Measurements from ENCODE around the gene GPATCH1. TPM values are rescaled to one million over a fixed set of nuclear protein-coding genes. Genes with fewer than 3 reads are reported as not detected.
A peak's percentile ranks its signal among the peaks of the same experiment; 100 is the strongest.

GPATCH1 gene
- total and polyA plus RNA-seq, 2 donors from 2014 or later = 4.3 to 9.1 TPM

DNA sequence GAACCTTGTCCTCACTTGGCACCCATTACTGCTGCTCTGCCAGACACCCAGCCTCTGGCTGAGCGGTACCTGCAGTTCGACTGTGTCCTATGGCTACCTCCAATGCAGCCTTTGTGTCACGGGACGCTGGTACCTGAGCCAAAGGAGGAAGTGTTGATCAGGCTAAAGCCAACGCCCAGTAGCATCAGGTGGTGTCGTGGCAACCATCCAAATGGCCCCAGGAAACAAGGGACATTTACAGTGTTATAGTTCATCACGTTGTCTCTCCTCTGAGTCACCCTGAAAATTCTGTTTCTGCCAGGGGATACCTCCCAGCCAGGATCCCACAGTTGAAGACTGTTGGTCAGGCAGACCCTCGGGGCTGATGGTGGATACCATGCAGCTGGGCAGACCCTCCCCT lies 26.4 kb upstream of the GPATCH1 start:
- TF ChIP-seq, protein P1, sequence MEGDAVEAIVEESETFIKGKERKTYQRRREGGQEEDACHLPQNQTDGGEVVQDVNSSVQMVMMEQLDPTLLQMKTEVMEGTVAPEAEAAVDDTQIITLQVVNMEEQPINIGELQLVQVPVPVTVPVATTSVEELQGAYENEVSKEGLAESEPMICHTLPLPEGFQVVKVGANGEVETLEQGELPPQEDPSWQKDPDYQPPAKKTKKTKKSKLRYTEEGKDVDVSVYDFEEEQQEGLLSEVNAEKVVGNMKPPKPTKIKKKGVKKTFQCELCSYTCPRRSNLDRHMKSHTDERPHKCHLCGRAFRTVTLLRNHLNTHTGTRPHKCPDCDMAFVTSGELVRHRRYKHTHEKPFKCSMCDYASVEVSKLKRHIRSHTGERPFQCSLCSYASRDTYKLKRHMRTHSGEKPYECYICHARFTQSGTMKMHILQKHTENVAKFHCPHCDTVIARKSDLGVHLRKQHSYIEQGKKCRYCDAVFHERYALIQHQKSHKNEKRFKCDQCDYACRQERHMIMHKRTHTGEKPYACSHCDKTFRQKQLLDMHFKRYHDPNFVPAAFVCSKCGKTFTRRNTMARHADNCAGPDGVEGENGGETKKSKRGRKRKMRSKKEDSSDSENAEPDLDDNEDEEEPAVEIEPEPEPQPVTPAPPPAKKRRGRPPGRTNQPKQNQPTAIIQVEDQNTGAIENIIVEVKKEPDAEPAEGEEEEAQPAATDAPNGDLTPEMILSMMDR (IDR thresholded peaks at IDR 0.05; ENCODE audit: borderline replicate concordance, extremely low read depth, insufficient read depth) = no peak
- no peak overlapping the region for H3K9ac ChIP-seq (ENCODE audit: low read length in 3 of 3)
- FAIRE-seq (no peak), DNase-seq (peak in 1 of 5 donors; percentile 93)
- no peaks in the 10 kb centered on the region for H3K27me3 ChIP-seq (ENCODE audit: control insufficient read depth, insufficient read depth, low read length)
- no peaks in the 10 kb centered on the region for H3K36me3 ChIP-seq (ENCODE audit: control insufficient read depth in 2 of 3, insufficient read depth in 3 of 3, low read length in 3 of 3)
- peak overlapping the region; percentile 18 to 81 for H3K27ac ChIP-seq (ENCODE audit: low read depth in 2 of 2, low read length in 2 of 2)
- no peaks in the 10 kb centered on the region for H3K9me3 ChIP-seq (ENCODE audit: control insufficient read depth in 2 of 3, insufficient read depth in 1 of 3, low read length in 3 of 3)
- H3K4me3 ChIP-seq (ENCODE audit: low read length in 3 of 3) = no peak overlapping the region
- intact Hi-C loops (cut with DNase I) = no loop called here
- H3K4me1 ChIP-seq (ENCODE audit: control insufficient read depth in 2 of 3, insufficient read depth in 2 of 3, low read depth in 1 of 3, low read length in 3 of 3) = peaks cover 0 to 10% (median 0%) of the 10 kb centered on the region in 3 donors

DNA sequence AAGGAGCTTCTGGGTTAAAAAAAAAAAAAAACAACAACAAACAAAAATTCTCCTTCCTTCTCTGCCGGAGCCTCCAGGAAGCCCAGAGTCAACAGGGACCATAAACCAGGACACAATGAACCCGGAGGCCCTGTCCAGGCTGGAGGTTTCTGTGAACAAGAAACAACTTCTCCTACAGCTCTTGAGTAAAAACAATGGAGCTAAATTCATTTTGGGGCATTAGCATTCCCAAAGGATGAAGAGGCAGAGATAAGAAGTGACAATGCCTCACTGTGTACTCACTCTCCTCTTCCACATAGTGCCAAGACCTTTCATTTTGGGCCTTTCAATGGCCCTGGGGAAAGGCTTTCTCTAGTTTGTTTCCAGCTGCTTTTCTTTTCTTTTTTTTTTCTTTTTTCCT lies 25.3 kb upstream of the GPATCH1 start:
- TF ChIP-seq, protein P1 (IDR thresholded peaks at IDR 0.05; ENCODE audit: borderline replicate concordance, extremely low read depth, insufficient read depth) = no peak
- FAIRE-seq (no peak), DNase-seq (no peak)
- no peak overlapping the region for H3K4me3 ChIP-seq (ENCODE audit: low read length in 3 of 3)
- peaks cover 0 to 9% (median 0%) of the 10 kb centered on the region in 3 donors for H3K4me1 ChIP-seq (ENCODE audit: control insufficient read depth in 2 of 3, insufficient read depth in 2 of 3, low read depth in 1 of 3, low read length in 3 of 3)
- peak overlapping the region; percentile 3 to 81 for H3K27ac ChIP-seq (ENCODE audit: low read depth in 2 of 2, low read length in 2 of 2)
- intact Hi-C loops (cut with DNase I) = no loop called here
- H3K9ac ChIP-seq (ENCODE audit: low read length in 3 of 3) = no peak overlapping the region
- H3K9me3 ChIP-seq (ENCODE audit: control insufficient read depth in 2 of 3, insufficient read depth in 1 of 3, low read length in 3 of 3) = no peaks in the 10 kb centered on the region
- no peaks in the 10 kb centered on the region for H3K27me3 ChIP-seq (ENCODE audit: control insufficient read depth, insufficient read depth, low read length)
- H3K36me3 ChIP-seq (ENCODE audit: control insufficient read depth in 2 of 3, insufficient read depth in 3 of 3, low read length in 3 of 3) = no peaks in the 10 kb centered on the region

DNA sequence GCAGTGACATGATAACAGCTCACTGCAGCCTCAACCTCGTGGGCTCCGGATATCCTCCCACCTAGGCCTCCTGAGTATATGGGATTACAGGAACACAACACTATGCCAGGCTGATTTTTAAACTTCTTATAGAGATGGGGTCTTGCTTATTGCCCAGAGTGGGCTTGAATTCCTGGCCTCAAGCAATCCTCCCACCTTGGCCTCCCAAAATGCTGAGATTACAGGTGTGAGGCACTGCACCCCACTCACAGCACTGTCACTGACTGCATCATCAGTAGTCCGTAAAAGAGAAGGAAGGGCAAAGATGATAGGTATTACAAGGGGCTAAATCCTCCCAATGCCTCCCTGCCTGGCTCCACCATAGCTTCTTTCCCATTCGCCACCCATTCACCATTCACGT lies 20.4 kb upstream of the GPATCH1 start:
- Histone ChIP-seq H3K9me3 (ENCODE audit: control insufficient read depth in 2 of 3, insufficient read depth in 1 of 3, low read length in 3 of 3) (no peaks in the 10 kb centered on the region), H3K4me1 (ENCODE audit: control insufficient read depth in 2 of 3, insufficient read depth in 2 of 3, low read depth in 1 of 3, low read length in 3 of 3) (no peaks in the 10 kb centered on the region), H3K4me3 (ENCODE audit: low read length in 3 of 3) (no peak overlapping the region), H3K27ac (ENCODE audit: low read depth in 2 of 2, low read length in 2 of 2) (no peak overlapping the region), H3K36me3 (ENCODE audit: control insufficient read depth in 2 of 3, insufficient read depth in 3 of 3, low read length in 3 of 3) (no peaks in the 10 kb centered on the region), H3K27me3 (ENCODE audit: control insufficient read depth, insufficient read depth, low read length) (no peaks in the 10 kb centered on the region), H3K9ac (ENCODE audit: low read length in 3 of 3) (no peak overlapping the region)
- intact Hi-C loops (cut with DNase I) = no loop called here
- no peak for FAIRE-seq
- TF ChIP-seq, protein P1 (IDR thresholded peaks at IDR 0.05; ENCODE audit: borderline replicate concordance, extremely low read depth, insufficient read depth) = no peak
- no peak for DNase-seq

DNA sequence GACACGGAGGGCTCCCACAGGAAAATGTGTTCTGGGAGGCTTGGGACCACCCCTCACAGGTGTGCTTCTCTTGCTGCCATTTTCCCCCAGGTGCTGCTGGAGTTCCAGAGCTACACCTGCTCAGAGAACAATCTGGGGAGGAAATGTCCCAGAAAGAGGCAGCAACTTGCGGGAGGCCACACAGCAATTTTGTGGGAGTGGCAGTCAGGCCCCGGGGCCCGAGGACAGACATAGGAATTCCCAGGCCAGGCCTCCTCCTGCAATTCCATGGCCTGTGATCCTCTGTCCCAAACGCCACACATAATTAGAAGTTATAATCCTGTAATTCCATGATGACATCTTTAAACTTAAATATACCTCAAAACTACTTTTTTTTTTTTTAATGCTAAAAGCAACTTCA lies 18.1 kb upstream of the GPATCH1 start:
- no peaks in the 10 kb centered on the region for H3K27me3 ChIP-seq (ENCODE audit: control insufficient read depth, insufficient read depth, low read length)
- no peaks in the 10 kb centered on the region for H3K4me1 ChIP-seq (ENCODE audit: control insufficient read depth in 2 of 3, insufficient read depth in 2 of 3, low read depth in 1 of 3, low read length in 3 of 3)
- intact Hi-C loops (cut with DNase I) = no loop called here
- DNase-seq (no peak), FAIRE-seq (no peak)
- H3K36me3 ChIP-seq (ENCODE audit: control insufficient read depth in 2 of 3, insufficient read depth in 3 of 3, low read length in 3 of 3) = no peaks in the 10 kb centered on the region
- H3K27ac ChIP-seq (ENCODE audit: low read depth in 2 of 2, low read length in 2 of 2) = peak overlapping the region in 1 of 2 donors; percentile 4
- H3K4me3 ChIP-seq (ENCODE audit: low read length in 3 of 3) = peak overlapping the region in 2 of 3 donors; percentile 44 to 55
- no peaks in the 10 kb centered on the region for H3K9me3 ChIP-seq (ENCODE audit: control insufficient read depth in 2 of 3, insufficient read depth in 1 of 3, low read length in 3 of 3)
- TF ChIP-seq, protein P1 (IDR thresholded peaks at IDR 0.05; ENCODE audit: borderline replicate concordance, extremely low read depth, insufficient read depth) = no peak
- H3K9ac ChIP-seq (ENCODE audit: low read length in 3 of 3) = no peak overlapping the region

All from kidney (tissue), 14 donors.